GM10847 (cell line): ENCODE results near the gene S100A14.

Experiments
- POLR2A ChIP-seq: IDR thresholded peaks from 2 replicates; pipeline ENCODE4 v1.6.1; 2011; ENCODE audit not compliant: insufficient read length; ENCODE audit errors: extremely low read depth

S100A14 gene

GRCh38 chr1:153646672-153647345, 30.7 kb upstream of the S100A14 start:
- no peak for TF ChIP-seq POLR2A

- no peak for TF ChIP-seq POLR2A
These were observed 27.7 kb upstream of the S100A14 start for GRCh38 chr1:153643816-153644215.

GRCh38 chr1:153643100-153643499, 27.0 kb upstream of the S100A14 start:
- TF ChIP-seq POLR2A, result no peak

GRCh38 chr1:153642161-153642560, 26.0 kb upstream of the S100A14 start:
- TF ChIP-seq POLR2A, result no peak

GRCh38 chr1:153640861-153641260, 24.7 kb upstream of the S100A14 start:
- TF ChIP-seq POLR2A, result no peak

- no peak for TF ChIP-seq POLR2A
These were observed 23.2 kb upstream of the S100A14 start for GRCh38 chr1:153639280-153639679.

GRCh38 chr1:153638261-153638660, 22.1 kb upstream of the S100A14 start:
- TF ChIP-seq POLR2A, result no peak

GRCh38 chr1:153636312-153636711, 20.2 kb upstream of the S100A14 start:
- no peak for TF ChIP-seq POLR2A

- no peak for TF ChIP-seq POLR2A
These were observed 19.7 kb upstream of the S100A14 start for GRCh38 chr1:153635872-153636271.

- peak; percentile 92 for TF ChIP-seq POLR2A
These were observed 17.9 kb upstream of the S100A14 start, which contains the start of gene CHTOP for GRCh38 chr1:153633754-153634665. Gene CHTOP (plus strand): TSS chr1:153634066. CDS start chr1:153636589, 2,523 bp downstream.

GRCh38 chr1:153633161-153633753, 17.1 kb upstream of the S100A14 start:
- no peak for TF ChIP-seq POLR2A

GRCh38 chr1:153631047-153632022, 15.2 kb upstream of the S100A14 start:
- TF ChIP-seq POLR2A, result no peak

- no peak for TF ChIP-seq POLR2A
These were observed 14.3 kb upstream of the S100A14 start for GRCh38 chr1:153630384-153630783.

GRCh38 chr1:153629971-153630370, 13.8 kb upstream of the S100A14 start:
- TF ChIP-seq POLR2A, result no peak

GRCh38 chr1:153629343-153629665, 13.2 kb upstream of the S100A14 start:
- no peak for TF ChIP-seq POLR2A
